Mesendoderm (in vitro differentiated cells): ENCODE measurements around the gene DHX16.

Experiments
- DNase-seq: peaks from one replicate; pipeline ENCODE4 v3.0.0; 2013
- H2AK5ac ChIP-seq: 2 replicates; pipeline ENCODE4 v1.6.1; 2013; ENCODE audit warnings: low read length, inconsistent platforms
- H2BK120ac ChIP-seq: 2 replicates; pipeline ENCODE4 v1.6.1; 2013; ENCODE audit warnings: low read depth, mild to moderate bottlenecking, low read length, moderate library complexity, mixed read lengths
- H2BK15ac ChIP-seq: replicated peaks from 2 replicates; pipeline ENCODE4 v1.6.1; 2013; ENCODE audit warnings: low read depth, mild to moderate bottlenecking, moderate library complexity
- H2BK5ac ChIP-seq: 2 replicates; pipeline ENCODE4 v1.6.1; 2013; ENCODE audit warnings: low read length, inconsistent platforms
- H3K18ac ChIP-seq: 2 replicates; pipeline ENCODE4 v1.6.1; 2013; ENCODE audit warnings: mild to moderate bottlenecking, low read length, mixed read lengths
- H3K23ac ChIP-seq: one replicate; pipeline ENCODE4 v1.6.1; 2013; ENCODE audit warnings: low read length
- H3K27ac ChIP-seq: 2 replicates; pipeline ENCODE4 v1.5.1; 2013; ENCODE audit warnings: low read depth, mild to moderate bottlenecking, inconsistent platforms, low read length, moderate library complexity
- H3K27me3 ChIP-seq: 2 replicates; pipeline ENCODE4 v1.6.1; 2013; ENCODE audit warnings: low read length, control low read depth, mild to moderate bottlenecking, inconsistent platforms; ENCODE audit not compliant: insufficient read depth, poor library complexity
- H3K36me3 ChIP-seq: 2 replicates; pipeline ENCODE4 v1.6.1; 2013; ENCODE audit warnings: low read length, inconsistent platforms; ENCODE audit not compliant: control insufficient read depth, insufficient read depth
- H3K4ac ChIP-seq: one replicate; pipeline ENCODE4 v1.6.1; 2013; ENCODE audit warnings: low read depth, mild to moderate bottlenecking, low read length, moderate library complexity
- H3K4me1 ChIP-seq: 2 replicates; pipeline ENCODE4 v1.6.1; 2013; ENCODE audit warnings: low read depth, low read length, inconsistent platforms; ENCODE audit not compliant: control insufficient read depth
- H3K4me2 ChIP-seq: 2 replicates; pipeline ENCODE4 v1.6.1; 2013; ENCODE audit warnings: low read length
- H3K4me3 ChIP-seq: 2 replicates; pipeline ENCODE4 v1.5.1; 2013; ENCODE audit warnings: mild to moderate bottlenecking, low read length
- H3K56ac ChIP-seq: one replicate; pipeline ENCODE4 v1.6.1; 2013; ENCODE audit warnings: low read length
- H3K79me1 ChIP-seq: 2 replicates; pipeline ENCODE4 v1.6.1; 2013; ENCODE audit warnings: low read length, inconsistent platforms
- H3K79me2 ChIP-seq: 2 replicates; pipeline ENCODE4 v1.6.1; 2013; ENCODE audit warnings: mild to moderate bottlenecking, low read length; ENCODE audit not compliant: control insufficient read depth, insufficient read depth
- H3K9ac ChIP-seq: 2 replicates; pipeline ENCODE4 v1.6.1; 2013; ENCODE audit warnings: low read length, inconsistent platforms
- H4K5ac ChIP-seq: one replicate; pipeline ENCODE4 v1.6.1; 2013; ENCODE audit warnings: low read length
- H4K8ac ChIP-seq: one replicate; pipeline ENCODE4 v1.6.1; 2013; ENCODE audit warnings: low read depth, mild to moderate bottlenecking, control low read depth, low read length, moderate library complexity
- WGBS: extraction: QIAGEN DNeasy Blood & Tissue Kit; methylation state at CpG from one replicate; pipeline ENCODE4 v1.1.7; 2013; ENCODE audit warnings: low lambda C conversion rate, missing lambda C conversion rate; ENCODE audit not compliant: insufficient coverage; ENCODE audit errors: extremely low coverage; 5-methylcytosine and 5-hydroxymethylcytosine counted together

Gene DHX16

DNA sequence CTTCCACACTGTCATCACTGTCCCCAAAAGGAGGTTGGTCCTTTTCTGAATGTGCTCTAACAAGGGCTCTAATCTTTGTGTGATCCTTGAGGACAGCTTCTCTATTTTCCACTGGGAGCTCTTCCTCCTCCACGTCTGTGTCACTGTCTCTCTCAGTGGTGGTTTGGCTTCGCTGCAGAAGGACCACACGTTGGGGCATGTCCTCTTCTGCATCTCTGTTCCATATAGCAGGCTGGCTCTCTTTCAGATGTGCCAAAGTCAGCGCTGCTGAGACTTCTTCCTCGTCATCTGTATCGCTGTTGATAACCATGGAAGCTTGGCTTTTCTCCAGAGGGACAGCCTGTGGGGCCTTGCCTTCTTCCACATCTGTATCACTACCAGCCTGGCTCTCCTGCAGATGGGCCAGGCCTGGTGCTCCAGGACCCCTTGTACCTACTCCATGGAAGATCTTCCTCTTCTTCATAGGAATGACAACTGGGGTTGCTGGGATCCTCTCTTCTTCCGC, 39.7 kb upstream of the DHX16 start:
- no peak overlapping the region for H2BK15ac ChIP-seq
- no peak overlapping the region for H3K9ac ChIP-seq
- peaks cover 4% of the 10 kb centered on the region for H3K79me1 ChIP-seq
- peaks cover 2% of the 10 kb centered on the region for H3K4me1 ChIP-seq
- no peak overlapping the region for H3K4ac ChIP-seq
- H3K27me3 ChIP-seq = no peaks in the 10 kb centered on the region
- H3K27ac ChIP-seq = no peak overlapping the region
- H3K18ac ChIP-seq = no peak overlapping the region
- no CpG with 5 or more reads among the region's 7 CpGs for WGBS
- no peak overlapping the region for H4K5ac ChIP-seq
- peaks cover 9% of the 10 kb centered on the region for H3K36me3 ChIP-seq
- no peak overlapping the region for H2BK5ac ChIP-seq
- peaks cover 4% of the 10 kb centered on the region for H3K79me2 ChIP-seq
- H3K4me3 ChIP-seq = no peak overlapping the region
- no peak overlapping the region for H2AK5ac ChIP-seq
- H4K8ac ChIP-seq = no peak overlapping the region
- no peak overlapping the region for H3K23ac ChIP-seq
- DNase-seq = no peak
- no peak overlapping the region for H2BK120ac ChIP-seq
- H3K4me2 ChIP-seq = no peak overlapping the region
- H3K56ac ChIP-seq = no peak overlapping the region

DNA sequence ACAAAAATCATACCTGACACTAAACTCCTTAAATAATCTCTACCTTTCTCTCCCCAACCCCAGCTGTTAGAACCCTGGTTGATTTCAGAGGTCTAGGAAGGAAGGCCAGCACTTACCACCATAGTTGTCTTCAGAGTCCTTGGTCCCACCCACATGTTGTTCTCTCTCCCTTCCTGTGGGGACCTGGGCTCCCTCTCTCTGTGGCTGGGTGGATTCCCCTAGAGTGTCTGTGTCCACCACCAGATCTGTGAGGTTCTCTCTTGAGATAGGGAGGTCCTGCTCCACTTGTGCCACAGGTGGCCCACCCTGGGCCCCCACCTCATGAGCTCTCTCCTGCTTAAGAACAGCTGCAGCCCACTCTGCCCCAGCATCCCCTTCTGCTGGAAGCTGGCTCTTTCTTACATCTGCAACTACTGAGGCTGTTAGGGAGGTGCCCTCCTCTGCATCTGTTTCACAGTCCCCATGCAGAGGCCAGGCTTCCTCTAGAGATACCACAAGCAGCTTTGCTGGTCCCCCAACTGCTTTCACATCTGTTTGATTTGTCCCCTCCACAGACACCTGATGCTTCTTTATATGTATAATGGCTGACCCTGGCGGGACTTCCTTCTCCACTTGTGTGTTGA, 39.1 kb upstream of the DHX16 start:
- H3K56ac ChIP-seq = no peak overlapping the region
- H3K4ac ChIP-seq = no peak overlapping the region
- H2BK15ac ChIP-seq = no peak overlapping the region
- WGBS = no CpG with 5 or more reads among the region's 1 CpG
- H3K27me3 ChIP-seq = no peaks in the 10 kb centered on the region
- H3K36me3 ChIP-seq = peaks cover 9% of the 10 kb centered on the region
- H2AK5ac ChIP-seq = no peak overlapping the region
- no peak overlapping the region for H3K4me2 ChIP-seq
- H4K8ac ChIP-seq = no peak overlapping the region
- H3K4me3 ChIP-seq = no peak overlapping the region
- no peak overlapping the region for H3K18ac ChIP-seq
- peaks cover 4% of the 10 kb centered on the region for H3K79me2 ChIP-seq
- no peak overlapping the region for H2BK5ac ChIP-seq
- H3K79me1 ChIP-seq = peaks cover 4% of the 10 kb centered on the region
- no peak for DNase-seq
- H3K23ac ChIP-seq = no peak overlapping the region
- H3K27ac ChIP-seq = no peak overlapping the region
- H4K5ac ChIP-seq = no peak overlapping the region
- H3K4me1 ChIP-seq = peaks cover 2% of the 10 kb centered on the region
- no peak overlapping the region for H3K9ac ChIP-seq
- H2BK120ac ChIP-seq = no peak overlapping the region

DNA sequence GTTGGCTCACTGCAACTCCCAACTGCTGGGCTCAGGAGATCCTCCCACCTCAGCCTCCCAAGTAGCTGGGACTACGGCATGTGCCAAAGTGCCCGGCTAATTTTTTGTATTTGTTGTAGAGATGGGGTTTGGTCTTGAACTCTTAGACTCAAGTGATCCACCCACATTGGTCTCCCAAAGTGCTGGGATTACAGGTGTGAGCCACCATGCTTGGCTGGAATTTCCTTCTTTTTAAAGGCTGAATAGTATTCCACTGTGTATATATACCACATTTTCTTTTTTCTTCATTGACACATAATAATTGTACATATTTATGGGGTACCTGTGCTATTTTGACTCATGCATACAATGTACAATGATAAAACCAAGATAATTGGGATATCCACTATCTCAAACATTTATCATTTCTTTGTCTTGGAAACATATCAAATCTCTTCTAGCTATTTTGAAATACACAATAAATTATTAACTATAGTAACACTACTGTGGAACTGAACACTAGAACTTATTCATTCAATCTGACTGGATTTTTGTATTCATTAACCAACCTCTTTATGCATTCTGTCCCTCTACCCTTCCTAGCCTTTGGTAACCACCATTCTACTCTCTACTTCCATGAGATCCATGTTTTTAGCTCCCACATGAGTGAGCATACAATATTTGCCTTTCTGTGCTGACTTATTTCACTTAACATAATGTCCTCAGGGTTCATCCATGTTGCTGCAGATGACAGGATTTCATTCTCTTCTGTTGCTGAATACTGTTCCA, 36.5 kb upstream of the DHX16 start:
- Histone ChIP-seq H3K4me1 (no peaks in the 10 kb centered on the region), H3K79me1 (no peaks in the 10 kb centered on the region), H3K27me3 (no peaks in the 10 kb centered on the region), H3K4me3 (no peak overlapping the region), H2BK15ac (no peak overlapping the region), H3K18ac (no peak overlapping the region), H3K9ac (no peak overlapping the region), H3K56ac (no peak overlapping the region), H3K36me3 (peaks cover 9% of the 10 kb centered on the region), H3K23ac (no peak overlapping the region), H3K4me2 (no peak overlapping the region), H2AK5ac (no peak overlapping the region), H4K8ac (no peak overlapping the region), H3K4ac (no peak overlapping the region), H4K5ac (no peak overlapping the region), H3K79me2 (no peaks in the 10 kb centered on the region), H2BK5ac (no peak overlapping the region), H2BK120ac (no peak overlapping the region), H3K27ac (no peak overlapping the region)
- no CpG with 5 or more reads among the region's 2 CpGs for WGBS
- no peak for DNase-seq

DNA sequence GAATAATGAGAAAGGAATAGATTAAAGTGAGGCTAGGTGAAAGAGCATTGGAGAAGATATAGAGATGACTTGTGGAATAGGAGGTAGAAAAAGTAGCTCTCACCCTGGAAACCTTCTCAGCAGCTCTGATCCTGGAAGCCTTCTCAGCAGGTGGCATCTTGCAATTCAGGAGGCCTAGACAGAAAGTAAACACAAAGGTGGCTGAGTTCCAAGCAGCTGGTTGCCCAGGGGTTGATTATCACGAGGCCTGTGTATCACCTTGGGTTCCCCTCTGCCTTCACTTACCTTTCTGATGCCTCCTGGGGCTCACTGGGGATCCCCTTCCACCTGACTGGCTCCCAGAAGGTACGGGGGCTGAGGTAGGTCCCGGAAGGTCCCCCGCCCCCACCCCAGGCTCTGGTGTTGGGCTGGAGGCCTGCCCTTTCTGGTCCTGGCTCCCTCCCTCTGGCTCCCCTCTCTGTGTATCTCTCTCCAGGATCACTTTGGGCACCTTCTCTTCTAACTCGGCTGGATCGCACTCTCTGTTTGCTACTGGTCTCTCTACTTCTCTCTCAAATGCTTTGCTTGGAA, 34.6 kb upstream of the DHX16 start:
- Histone ChIP-seq H3K36me3 (peaks cover 3% of the 10 kb centered on the region), H3K4me1 (no peaks in the 10 kb centered on the region), H3K27ac (peak overlapping the region; percentile 43)

DNA sequence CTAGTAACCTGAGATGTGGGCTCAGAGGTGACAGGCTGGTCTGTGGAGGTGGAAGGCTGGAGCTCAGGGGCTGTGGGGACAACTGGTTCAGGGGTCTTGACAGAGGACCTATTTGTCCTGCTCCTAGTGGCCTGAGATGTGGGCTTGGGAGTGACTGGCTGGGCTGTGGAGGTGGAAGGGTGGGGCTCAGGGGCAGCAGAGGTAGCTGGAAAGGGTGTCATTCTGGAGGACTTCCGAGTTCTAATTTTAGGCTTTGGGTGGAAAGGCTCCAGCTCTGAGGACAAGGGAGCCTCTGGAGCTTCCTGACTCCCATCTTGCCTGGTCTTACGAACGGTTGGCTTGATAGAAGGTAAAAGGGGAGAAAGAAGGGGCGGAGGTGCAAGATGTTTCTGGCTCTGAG, 32.8 kb upstream of the DHX16 start:
- H3K4me3 ChIP-seq = no peak overlapping the region
- H2BK15ac ChIP-seq = no peak overlapping the region
- H2BK5ac ChIP-seq = no peak overlapping the region
- H3K79me2 ChIP-seq = no peaks in the 10 kb centered on the region
- H3K9ac ChIP-seq = no peak overlapping the region
- WGBS = no CpG with 5 or more reads among the region's 4 CpGs
- no peaks in the 10 kb centered on the region for H3K79me1 ChIP-seq
- H2BK120ac ChIP-seq = no peak overlapping the region
- H2AK5ac ChIP-seq = no peak overlapping the region
- H3K27ac ChIP-seq = no peak overlapping the region
- no peak overlapping the region for H3K4me2 ChIP-seq
- no peak overlapping the region for H3K4ac ChIP-seq
- no peaks in the 10 kb centered on the region for H3K4me1 ChIP-seq
- H3K27me3 ChIP-seq = no peaks in the 10 kb centered on the region
- H3K18ac ChIP-seq = no peak overlapping the region
- H3K56ac ChIP-seq = no peak overlapping the region
- no peak overlapping the region for H4K8ac ChIP-seq
- no peak for DNase-seq
- no peak overlapping the region for H3K23ac ChIP-seq
- H3K36me3 ChIP-seq = no peaks in the 10 kb centered on the region
- no peak overlapping the region for H4K5ac ChIP-seq

More for the DNA sequence above, 34.6 kb upstream of the DHX16 start:
- Histone ChIP-seq H3K79me1 (no peaks in the 10 kb centered on the region), H3K4ac (no peak overlapping the region), H4K5ac (no peak overlapping the region), H3K79me2 (no peaks in the 10 kb centered on the region), H3K23ac (no peak overlapping the region), H2BK15ac (no peak overlapping the region), H2BK5ac (no peak overlapping the region), H3K4me3 (no peak overlapping the region), H3K56ac (no peak overlapping the region), H3K27me3 (no peaks in the 10 kb centered on the region), H3K4me2 (no peak overlapping the region), H4K8ac (no peak overlapping the region), H3K18ac (no peak overlapping the region), H2BK120ac (no peak overlapping the region), H3K9ac (no peak overlapping the region), H2AK5ac (no peak overlapping the region)
- WGBS = no CpG with 5 or more reads among the region's 6 CpGs
- peak; percentile 31 for DNase-seq
